Right forelimb (tissue), 1 donor: Measurements from ENCODE around the gene PREX1.
A peak's percentile ranks its signal among the peaks of the same experiment; 100 is the strongest.

Source experiments
- DNase-seq: peaks from one replicate; pipeline ENCODE4 v3.0.0-alpha.2; 2018

The PREX1 gene

DNA sequence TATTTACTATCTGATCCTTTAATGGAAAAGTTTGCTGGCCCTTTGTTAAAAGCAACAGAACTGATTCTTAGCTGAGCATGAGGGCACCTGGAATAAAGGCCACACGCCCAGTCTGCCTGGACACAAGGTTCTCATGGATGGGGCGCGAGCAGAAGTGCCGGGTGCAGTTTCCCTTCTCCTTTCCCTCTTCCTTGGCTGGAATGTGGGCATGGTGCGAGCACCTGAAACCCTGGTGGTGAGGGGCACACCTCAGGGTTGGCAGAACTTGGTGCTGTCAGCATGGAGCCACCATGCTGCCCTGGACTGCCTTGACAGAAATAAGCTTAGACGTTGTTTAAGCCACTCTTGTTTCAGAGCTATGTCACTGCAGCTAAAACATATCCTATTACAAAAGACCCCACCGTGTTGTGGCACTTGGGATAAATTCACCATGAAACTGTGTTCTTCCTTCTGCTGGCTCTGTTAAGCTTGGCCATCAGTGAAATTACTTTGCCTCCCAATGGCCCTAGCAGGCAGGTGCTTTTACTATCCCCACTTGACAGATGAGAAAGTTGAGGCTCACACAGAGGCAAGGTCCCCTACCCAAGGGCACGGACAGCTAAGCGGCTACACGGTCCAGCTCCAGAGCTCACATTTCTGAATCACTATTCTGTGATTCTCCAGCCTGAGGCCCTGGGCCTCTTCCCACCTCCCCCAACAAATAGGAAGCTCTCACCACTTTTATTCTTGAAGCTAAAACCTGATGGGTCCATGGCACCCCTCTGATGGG is 115.9 kb downstream of the PREX1 start:
- no peak for DNase-seq

DNA sequence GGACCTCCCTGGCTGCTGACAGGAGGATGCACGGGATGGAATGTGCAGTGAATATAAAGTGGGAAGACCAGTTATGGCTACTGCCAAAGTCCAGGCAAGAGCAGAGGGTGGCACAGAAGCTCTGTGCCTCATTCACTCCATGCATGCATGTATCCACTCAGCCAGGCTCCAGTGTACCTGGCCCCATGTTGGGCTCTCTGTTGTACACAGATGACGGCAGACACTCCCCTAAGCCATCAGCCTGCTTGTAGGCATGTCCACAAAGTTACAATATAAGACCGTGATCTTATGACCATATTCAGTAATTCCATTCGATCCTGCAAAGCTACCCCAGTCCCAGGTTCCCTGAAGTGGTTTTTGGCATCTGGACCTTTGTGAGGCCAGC is 116.8 kb downstream of the PREX1 start:
- no peak for DNase-seq

DNA sequence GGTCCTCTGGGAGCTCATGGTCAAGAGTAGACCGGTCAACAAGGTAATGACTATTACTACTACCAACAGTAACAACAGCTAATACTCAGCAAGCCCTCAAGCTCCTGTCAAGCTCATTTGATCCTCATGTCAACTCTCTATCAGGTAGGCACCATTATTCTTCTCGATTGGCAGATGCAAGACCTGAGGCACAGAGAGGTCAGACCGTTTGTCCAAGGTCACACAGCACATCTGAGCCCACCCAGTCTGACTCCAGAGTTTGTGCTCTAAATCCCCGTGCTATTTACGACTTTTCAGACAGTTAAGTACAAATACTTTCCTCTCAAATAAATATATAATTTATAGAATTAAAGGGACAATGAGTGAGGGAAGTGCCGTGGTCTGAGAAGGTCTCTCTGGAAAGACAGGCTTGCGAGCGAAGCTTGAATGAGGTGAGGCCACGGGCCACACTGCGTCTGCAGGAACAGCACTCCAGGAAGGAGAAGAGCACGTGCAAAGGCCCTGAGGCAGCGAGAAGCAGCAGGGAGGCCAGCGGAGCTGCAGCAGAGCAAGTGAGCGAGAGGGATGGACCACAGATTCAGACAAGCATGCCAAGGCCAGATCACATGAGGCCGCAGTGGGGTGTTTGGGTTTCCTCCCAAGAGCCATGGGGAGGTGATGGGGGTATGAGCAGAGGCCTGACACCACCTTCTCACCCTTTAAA is 117.3 kb downstream of the PREX1 start:
- DNase-seq, result no peak

DNA sequence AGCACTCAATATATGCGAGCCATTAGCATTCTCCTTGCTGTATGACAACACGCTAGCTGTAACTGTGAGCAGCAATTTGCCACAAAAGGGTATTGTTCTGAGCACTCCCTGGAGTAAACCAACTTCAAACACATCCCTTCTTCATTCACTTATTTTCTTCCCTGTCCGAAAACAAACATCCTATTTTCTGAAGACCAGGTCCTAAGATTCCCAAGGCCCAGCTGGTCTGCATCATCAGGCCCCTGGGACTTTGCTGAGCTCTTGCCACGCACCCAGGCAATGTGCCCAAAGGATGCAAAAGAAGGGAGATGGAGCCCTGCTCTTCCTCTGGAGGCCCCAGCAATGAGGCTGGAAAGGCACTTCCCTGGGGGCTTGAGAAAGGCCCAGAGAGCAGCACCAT is 118.1 kb downstream of the PREX1 start:
- no peak for DNase-seq

DNA sequence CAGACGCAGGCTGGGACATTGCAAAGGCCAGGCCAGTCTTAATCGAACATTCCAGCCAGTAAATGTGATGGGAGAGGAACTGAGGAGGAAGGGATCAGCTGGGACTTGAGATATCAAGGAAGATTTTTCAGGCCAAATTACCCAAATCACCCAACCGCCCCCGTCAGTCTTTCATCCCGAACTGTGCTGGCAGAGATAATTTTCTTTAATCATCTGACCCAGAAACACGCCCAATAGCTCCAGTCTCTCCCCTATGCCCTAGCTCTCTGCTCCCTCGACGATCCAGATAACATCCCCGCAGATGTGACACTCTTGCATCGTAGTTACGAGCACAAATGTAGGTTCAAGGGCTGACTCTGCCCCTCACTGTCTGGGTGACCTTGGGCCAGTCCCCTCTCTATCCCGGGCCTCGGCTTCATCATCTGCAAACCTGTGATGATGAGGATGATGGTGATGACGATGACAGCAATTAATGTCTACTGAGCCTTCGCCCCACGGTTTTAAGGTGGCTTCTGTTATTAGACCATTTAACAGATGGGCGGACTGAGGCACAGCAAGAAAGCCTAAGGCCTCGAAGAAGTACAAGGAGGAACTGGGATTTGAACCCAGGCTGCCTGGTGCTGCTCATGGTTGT is 118.6 kb downstream of the PREX1 start:
- no peak for DNase-seq

DNA sequence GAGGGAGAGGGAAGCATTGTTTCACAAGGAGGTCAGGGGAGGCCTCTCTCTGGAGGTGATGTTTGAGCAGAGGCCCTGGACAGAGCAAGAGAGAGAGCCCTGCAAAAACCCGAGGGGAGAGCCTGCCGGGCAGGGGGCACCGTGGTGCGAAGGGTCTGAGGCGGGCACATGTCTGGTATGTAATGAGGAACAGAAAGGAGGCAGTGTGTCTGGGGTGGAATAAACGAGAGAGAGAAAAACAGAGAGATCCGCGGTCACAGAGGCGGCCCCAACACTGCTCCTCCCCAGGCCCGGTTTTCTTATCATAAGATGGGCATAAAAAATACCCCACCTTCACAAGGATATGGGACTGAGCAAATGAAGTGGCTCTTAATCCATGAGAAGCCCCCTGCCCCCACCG is 119.2 kb downstream of the PREX1 start:
- DNase-seq, result no peak

DNA sequence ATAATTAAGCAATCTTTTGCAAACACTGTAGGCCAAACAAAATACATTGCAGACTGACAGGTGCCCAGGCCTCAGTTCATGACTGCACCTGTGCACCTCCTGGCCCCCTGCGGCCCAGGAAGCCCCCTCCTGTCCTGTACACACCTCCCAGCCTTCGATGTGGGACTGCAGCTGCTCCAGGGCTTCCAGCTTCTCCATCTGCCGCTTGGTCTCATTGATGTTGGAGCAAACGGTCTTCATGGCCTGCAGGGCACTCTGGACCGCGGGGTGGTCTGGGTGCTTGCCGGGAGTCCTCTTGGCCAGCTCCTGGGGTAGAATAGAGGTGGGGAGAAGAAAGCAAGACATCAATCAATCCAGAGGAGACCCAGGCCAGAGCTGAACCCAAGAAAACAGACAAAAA is 119.7 kb downstream of the PREX1 start:
- no peak for DNase-seq

DNA sequence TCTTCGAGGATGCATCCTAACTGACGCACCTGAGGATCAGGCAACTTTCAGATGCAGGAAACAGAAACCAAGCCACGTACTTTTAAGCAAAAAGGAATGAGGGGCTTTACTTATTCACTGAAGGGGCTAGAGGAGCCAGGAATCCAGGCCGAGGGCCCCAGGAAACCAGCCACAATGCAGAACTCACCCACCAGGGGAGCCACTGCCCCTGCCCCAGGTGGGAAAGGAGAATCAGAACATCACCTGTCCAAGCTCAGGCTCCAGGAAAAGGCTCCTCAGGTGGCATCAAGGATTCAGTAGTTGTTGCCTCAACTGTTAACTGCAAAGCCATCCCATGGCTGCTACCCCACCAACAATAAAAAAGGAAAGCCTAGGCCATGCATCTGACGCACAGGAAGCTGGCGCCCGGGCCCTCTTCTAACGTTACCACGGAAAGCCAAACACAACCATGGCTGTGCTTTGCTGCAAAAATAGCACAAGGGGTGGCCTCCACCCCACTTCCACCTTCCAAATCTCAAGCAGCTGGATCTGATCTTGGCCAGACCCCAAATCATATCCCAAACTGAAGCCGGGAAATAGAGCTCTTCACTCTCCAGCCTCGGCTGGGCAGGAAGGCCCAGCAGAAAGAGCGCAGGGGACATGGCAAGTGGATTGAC is 121.0 kb downstream of the PREX1 start:
- no peak for DNase-seq

DNA sequence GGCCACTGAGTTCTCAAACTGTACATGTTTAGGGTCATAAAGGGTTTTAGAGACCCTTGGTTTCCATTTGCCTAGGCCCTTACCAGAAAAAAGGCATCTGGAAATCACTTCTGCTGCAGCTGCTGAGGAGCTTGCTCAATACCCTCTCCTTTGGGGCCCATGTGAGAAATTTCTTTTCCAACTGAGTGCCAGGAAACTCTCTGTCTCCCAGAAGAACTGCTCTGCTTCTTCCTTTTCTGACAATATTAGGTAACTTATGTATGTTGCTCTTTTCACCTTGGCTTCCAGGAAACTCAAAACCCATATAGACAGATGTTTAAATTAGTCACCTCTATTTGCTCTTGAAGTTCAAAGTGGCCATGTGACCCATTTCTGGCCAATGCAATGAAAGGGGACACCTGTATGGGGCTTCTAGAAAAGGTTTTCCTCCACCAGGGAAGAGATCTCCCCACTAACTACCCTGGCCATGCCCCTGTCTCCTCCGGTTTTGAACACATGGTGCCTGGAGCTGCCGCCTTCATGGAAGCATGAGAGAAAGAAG is 121.6 kb downstream of the PREX1 start:
- no peak for DNase-seq

DNA sequence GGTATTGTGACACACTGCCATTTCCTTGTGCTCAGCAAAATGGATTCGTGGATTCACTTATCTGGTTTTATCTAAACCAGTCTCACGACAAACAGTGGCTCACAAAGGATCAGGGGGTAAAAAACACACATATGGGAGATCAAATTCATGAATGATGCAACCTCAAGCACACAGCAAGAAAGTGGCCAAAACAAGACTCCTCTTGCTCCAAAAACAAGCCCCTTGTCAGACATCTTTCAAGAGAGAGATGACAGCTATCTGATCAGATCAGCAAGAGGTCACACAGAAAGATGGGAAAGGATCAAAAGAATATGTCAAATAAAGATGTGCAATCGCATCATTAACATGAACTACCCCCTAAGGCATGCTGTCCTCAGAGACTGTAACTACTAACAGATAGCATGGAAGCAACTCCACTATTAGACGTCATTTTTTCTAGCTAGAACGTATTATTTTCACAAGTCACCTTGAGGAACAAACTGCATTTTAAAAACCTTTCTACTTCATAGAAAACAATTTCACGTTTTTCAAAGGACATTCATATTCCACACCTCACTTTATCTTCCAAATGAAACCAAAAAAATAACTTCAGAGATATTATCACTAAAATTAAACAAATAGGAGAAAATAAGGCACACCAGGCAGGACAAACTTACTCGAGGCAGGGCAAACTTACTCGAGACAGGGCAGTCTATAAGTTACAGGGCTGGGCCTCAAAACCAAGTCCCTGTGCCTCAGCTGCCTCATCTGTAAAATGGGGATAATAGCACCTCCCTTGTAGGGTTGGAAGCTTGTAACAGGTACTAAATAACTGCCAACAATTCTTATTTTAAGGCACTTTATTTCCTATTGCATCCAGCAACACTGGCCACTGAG is 122.3 kb downstream of the PREX1 start:
- no peak for DNase-seq

DNA sequence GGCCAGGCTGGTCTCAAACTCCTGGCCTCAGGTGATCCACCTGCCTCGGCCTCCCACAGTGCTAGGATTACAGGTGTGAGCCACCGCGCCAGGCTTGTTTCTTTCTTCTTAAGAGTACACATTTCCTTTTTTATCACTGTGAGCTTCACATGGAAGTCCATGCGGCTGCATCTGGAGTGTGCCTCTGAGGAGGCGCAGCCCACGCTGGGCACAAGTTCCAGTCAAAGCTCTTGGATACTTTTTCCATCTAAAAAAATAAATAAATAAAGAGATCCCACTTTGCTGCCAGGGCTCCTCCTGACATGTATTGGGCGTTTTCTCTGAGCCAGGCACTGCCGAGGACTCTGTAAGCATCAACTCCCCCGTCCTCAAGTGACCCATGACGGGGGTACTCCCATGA is 123.0 kb downstream of the PREX1 start:
- no peak for DNase-seq

DNA sequence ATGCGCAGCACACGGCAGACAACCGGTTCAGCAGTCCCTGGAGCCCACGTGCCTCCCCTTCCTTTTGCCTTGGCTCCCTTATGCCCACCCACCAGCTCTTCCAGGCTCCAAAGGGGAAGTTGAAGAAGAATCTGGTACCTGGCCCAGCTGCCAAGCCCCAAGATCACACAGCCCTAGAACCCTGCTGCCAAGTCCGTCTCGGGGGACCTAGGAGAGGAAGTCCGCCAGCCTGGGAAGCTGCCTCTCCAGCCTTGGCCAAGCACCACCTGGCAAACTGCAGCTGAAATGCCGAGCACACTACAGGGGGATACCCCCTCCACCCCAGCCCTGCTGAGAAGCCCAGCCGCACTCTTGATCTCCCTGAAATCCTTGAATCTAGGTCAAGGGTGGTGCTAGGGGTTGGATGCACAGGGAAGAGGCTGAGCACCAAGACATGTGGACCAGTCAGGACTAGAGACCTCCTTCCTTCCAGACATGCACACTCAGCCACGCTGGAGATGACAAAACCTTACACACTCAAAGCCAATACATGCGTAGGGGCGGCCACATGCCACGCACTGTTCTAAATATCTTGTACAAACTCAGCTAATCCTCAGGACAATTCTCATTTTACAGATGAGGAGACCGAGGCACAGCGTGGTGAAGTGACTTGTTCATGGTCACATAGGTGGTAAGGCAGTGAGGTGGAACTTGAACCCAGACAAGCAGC is 124.1 kb downstream of the PREX1 start:
- peak; percentile 68 for DNase-seq

DNA sequence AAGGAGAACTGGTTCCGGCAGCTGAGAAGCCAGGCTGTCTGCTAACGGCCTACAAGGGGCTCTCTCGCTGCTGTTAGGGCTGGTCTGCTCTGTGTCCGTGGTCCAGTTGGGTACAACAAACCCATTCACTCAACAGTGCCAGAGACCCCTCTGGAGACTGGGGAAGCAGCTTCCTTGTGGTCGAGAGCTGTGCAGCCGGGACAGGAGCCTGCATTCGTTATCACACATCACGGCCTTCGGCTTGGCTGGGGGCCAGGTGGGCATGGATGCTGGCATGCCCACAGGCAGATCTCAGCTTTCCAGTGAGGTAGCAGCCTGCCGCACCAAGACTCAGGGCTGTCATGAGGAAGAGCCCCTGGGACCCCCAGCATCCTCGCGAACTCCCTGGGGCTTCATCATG is 124.7 kb downstream of the PREX1 start:
- no peak for DNase-seq

DNA sequence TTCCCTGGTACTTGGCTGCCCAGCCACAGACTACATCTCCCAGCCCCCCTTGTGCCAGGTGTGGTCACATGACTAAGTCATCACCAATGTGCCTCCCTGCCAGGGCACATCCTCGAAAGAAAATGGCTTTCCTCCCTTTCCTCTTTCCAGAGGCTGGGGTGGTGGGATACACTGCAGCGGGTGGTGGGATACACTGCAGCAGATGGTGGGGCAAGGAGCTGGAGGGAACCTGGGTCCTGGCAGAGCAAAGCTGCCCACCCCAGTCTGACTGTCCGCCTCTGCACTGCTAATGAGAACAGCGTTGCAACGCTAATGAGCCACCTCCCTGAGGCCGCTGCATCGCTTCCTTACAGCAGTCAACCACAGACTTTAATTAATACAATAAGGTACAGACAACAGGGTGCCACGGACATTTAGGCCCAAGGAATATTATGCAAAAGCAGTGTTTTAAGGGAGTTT is 125.3 kb downstream of the PREX1 start:
- DNase-seq, result no peak

DNA sequence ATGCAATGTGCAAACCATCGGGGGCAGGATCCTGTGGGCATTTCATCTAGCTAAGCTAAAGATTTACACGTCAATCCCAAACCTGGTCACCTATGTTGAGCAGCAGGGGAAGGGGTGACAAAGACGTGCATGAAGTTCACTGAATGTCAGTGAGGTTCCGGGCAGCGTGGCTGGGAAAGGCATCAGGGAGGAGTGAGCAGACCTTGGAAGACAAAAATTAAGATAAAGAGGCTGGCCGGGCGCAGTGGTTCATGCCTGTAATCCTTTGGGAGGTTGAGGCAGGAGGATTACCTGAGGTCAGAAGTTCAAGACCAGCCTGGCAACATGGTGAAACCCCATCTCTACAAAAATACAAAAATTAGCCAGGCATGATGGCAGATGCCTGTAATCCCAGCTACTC is 126.1 kb downstream of the PREX1 start:
- no peak for DNase-seq

DNA sequence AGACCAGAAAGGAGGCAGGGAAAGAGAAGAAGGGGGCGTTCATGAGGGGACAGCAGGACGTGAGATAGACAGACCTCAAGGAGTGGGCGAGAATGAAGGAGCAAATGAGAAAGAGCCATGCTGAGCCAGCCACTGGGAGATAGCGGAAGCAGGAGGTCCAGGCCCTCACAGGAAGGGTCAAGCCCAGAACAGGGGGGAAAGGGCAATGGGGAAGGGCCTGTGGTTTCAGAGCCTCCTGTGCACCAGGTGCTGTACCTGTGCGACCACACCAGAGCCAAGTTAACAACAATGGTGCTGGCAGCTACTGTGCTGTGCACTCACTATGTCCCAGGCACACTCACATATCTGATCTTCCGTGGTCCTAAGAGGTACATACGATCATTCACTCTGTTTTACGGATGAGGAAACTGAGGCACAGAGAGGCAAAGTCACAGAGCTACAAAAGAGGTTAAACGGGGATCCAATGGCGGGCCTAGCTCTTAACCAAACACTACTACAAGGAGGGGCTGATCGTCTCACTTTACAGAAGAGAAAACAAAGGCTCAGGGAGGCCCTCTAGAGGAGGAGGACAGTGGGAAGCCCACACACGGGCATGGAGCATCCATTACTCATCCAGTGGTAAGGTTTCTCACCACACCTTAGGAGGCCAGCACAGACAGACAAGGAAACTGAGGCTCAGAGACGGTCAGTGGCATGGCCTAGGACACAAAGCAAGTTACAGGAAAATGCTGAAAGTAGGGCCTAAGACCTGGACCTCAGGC is 129.1 kb downstream of the PREX1 start:
- no peak for DNase-seq

DNA sequence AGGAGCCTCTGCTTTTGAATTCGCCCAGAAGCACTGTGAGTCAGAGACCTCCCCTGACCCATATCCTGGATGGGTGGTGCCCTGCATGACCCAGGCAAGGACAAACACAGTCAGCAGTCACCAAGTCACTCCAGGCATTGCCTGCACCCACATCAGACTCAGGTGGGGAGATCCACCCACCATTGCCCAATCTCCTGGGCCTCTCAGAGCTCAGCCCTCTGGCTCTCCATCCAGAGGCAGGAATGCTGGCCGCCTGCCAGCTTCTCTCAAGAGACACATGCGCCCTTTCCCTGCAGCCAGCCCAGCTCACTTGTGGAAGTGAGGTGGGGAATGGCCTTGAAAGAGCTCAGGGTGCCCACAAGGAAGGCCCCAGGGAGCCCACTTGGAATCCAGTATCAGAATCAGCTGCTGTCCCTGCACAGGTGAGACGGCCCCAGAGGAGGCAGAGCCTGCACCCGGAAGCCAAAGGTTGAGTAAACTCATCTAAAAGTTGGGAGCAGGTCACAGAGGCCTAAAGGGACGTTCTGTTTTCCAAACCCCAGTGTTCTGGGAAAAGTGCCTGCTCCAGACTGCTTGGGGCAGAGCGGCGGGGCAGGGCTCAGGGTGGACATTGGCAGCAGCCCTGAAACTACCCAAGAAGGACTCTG is 129.8 kb downstream of the PREX1 start:
- DNase-seq, result no peak

DNA sequence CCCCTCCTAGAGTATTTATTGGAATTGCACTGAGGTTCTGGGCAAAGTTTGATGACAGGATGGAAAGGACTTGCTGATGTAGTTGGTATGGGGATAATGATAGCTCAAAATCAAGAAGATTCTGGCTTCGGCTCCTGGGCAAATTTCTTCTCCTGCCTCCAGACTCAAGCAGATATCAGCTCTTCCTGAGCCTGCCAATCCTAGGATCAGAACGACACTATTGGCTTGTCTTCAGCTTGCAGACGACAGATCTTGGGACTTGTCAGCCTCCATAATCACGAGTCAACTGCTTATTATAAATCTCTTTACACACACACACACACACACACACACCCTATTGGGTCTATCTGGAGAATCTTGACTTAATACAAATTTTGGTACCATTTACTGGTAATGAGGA is 131.1 kb downstream of the PREX1 start:
- no peak for DNase-seq

DNA sequence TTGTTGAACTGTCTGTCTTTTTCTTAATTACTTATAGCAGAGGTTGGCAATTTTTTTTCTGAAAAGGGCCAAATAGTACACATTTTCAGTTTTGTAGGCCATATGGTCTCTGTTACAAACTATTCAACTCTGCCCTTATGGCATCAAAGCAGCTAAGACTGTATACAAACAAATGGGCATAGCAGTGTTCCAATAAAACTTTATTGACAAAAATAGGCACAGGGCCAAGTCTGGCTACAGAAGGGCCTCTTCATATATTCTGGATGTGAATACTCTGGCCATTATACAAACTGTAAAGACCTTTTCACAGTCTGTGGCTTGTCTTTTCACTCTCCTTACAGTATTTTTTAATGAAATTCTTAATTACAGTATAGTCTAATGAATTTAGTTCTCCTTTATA is 132.1 kb downstream of the PREX1 start:
- no peak for DNase-seq

DNA sequence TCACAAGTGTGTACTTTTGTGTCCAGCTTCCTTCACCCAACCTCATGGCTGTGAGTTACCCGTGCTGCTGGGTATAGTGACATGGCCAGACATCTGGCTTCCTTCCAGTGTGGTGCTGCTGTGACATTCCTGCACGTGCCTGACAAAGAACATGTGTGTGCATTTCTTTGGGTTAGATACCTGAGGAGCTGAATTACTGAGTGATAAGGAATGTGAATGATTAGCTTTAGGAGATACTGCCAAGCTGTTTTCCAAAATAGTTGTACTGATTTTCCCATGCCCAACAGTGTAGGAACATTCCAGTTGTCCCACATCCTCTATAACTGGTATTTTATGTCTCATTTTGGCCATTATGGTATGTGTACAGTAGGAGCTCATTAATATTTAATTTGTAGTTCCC is 132.5 kb downstream of the PREX1 start:
- DNase-seq, result no peak
